ENCODE data around the gene HOXD10. TPM values are rescaled to one million over a fixed set of nuclear protein-coding genes. Genes with fewer than 3 reads are reported as not detected.

HOXD10 gene
- total and polyA plus RNA-seq, 2 of the 13 experiments (the other 11 are each of a cell fraction or from before 2014, with no cell fraction given), result not detected

DNA sequence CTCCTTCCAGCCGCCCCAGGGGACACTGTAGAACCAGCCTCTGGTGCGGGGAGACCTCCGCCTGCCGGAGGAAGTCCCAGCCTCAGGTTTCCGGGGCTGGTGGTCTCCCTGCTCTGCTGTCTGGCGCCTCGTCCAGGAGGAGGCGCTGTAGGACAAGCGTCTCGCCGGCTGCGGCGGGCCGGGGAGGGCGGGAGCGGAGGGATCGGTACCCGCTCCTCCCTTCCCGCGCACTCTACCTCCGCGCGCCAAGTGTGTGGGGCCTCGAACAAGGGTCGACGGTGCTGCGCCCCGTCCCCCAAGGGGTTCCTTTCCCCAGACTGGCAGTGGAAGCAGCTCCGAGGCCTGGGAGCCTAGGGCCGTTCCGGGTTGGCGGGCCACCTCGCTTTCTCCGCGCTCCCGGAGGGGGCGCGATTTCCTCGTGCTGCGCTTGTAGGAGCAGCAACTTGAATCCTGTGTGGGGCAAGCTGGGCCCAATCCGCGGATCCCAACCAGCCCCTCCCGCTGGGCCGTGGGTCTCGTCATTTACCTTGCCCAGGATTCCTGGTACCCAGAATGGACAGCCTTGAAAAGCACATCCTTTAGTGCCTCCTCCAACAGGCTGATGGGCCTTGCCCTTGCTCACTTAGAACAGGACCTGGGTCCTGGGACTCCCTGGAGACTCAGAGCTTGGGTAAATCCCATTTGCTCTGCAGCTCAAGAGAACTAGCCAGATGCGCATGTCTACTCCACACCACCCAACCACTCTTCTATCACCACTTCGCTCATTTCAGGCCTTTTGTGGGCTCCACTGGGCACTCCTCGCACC, 24.1 kb downstream of the HOXD10 start (continued):
- TF ChIP-seq, protein P1, sequence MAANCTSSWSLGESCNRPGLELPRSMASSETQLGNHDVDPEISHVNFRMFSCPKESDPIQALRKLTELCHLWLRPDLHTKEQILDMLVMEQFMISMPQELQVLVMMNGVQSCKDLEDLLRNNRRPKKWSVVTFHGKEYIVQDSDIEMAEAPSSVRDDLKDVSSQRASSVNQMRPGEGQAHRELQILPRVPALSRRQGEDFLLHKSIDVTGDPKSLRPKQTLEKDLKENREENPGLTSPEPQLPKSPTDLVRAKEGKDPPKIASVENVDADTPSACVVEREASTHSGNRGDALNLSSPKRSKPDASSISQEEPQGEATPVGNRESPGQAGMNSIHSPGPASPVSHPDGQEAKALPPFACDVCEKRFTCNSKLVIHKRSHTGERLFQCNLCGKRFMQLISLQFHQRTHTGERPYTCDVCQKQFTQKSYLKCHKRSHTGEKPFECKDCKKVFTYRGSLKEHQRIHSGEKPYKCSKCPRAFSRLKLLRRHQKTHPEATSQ (CRISPR knock-in tag; IDR thresholded peaks at IDR 0.05; ENCODE audit: borderline replicate concordance), result peak; percentile 8; the same call in 1 of the 2 replicates
- TF ChIP-seq, protein P2, sequence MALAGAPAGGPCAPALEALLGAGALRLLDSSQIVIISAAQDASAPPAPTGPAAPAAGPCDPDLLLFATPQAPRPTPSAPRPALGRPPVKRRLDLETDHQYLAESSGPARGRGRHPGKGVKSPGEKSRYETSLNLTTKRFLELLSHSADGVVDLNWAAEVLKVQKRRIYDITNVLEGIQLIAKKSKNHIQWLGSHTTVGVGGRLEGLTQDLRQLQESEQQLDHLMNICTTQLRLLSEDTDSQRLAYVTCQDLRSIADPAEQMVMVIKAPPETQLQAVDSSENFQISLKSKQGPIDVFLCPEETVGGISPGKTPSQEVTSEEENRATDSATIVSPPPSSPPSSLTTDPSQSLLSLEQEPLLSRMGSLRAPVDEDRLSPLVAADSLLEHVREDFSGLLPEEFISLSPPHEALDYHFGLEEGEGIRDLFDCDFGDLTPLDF (CRISPR knock-in tag; IDR thresholded peaks at IDR 0.05), result peak; percentile 42; the same call in 1 of the 2 replicates
- TF ChIP-seq ZNF468 (CRISPR knock-in tag; IDR thresholded peaks at IDR 0.05), result 0 out of 2 replicates have a peak, but pooled peaks have one; percentile 64
- no peak for TF ChIP-seq ZNF562 (CRISPR knock-in tag; IDR thresholded peaks at IDR 0.05; ENCODE audit: borderline replicate concordance)
- TF ChIP-seq, protein P3, sequence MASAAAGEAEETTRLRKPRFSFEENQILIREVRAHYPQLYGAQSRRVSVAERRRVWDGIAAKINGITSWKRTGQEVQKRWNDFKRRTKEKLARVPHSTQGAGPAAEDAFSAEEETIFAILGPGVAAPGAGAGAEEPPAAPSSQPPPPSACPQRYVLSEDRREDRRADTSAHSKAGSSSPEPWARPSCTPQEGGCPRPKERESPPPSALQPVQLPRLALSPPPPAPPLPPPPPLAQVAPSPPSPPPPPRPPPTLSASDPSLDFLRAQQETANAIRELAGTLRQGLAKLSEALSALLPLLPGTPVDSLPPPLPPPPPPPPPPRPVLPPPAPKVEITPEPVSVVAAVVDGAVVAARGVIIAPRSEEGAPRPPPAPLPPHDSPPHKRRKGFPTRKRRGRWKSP (CRISPR knock-in tag; IDR thresholded peaks at IDR 0.05), result peak; percentile 65; the same call in 1 of the 2 replicates
- TF ChIP-seq HNRNPL (IDR thresholded peaks at IDR 0.05; ENCODE audit: low read depth, low read length), result no peak
- no peak for TF ChIP-seq SAP130 (CRISPR knock-in tag; IDR thresholded peaks at IDR 0.05; ENCODE audit: low read depth)
- no peak for TF ChIP-seq ZSCAN9 (CRISPR knock-in tag; IDR thresholded peaks at IDR 0.05; ENCODE audit: borderline replicate concordance)
- peak; percentile 91; the same call in 1 of the 2 replicates for TF ChIP-seq NFKB2 (CRISPR knock-in tag; IDR thresholded peaks at IDR 0.05; ENCODE audit: borderline replicate concordance)
- TF ChIP-seq CREB1 (IDR thresholded peaks at IDR 0.05), result no peak
- no peak for TF ChIP-seq CREB1 (CRISPR knock-in tag; IDR thresholded peaks at IDR 0.05)
- TF ChIP-seq GPN1 (CRISPR knock-in tag; IDR thresholded peaks at IDR 0.05; ENCODE audit: borderline replicate concordance), result no peak
- 0 out of 2 replicates have a peak, but pooled peaks have one; percentile 82 for TF ChIP-seq ZNF343 (CRISPR knock-in tag; IDR thresholded peaks at IDR 0.05)
- TF ChIP-seq, protein P4, sequence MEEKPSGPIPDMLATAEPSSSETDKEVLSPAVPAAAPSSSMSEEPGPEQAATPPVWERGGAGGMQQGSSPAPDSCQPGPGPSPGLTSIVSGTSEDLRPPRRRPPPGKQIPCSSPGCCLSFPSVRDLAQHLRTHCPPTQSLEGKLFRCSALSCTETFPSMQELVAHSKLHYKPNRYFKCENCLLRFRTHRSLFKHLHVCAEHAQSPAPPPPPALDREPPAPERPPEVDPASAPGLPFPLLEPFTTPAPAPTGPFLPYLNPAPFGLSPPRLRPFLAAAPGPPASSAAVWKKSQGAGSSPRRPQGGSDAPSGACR (CRISPR knock-in tag; IDR thresholded peaks at IDR 0.05), result no peak
- TF ChIP-seq NPAS2 (CRISPR knock-in tag; IDR thresholded peaks at IDR 0.05; ENCODE audit: borderline replicate concordance), result no peak
- TF ChIP-seq, protein P5, sequence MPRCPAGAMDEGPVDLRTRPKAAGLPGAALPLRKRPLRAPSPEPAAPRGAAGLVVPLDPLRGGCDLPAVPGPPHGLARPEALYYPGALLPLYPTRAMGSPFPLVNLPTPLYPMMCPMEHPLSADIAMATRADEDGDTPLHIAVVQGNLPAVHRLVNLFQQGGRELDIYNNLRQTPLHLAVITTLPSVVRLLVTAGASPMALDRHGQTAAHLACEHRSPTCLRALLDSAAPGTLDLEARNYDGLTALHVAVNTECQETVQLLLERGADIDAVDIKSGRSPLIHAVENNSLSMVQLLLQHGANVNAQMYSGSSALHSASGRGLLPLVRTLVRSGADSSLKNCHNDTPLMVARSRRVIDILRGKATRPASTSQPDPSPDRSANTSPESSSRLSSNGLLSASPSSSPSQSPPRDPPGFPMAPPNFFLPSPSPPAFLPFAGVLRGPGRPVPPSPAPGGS (CRISPR knock-in tag; IDR thresholded peaks at IDR 0.05), result peak; percentile 83; the same call in 1 of the 2 replicates
- TF ChIP-seq SATB2 (CRISPR knock-in tag; IDR thresholded peaks at IDR 0.05), result no peak
- TF ChIP-seq ZNF292 (CRISPR knock-in tag; IDR thresholded peaks at IDR 0.05; ENCODE audit: borderline replicate concordance, low read depth), result no peak
- TF ChIP-seq NCOR1 (IDR thresholded peaks at IDR 0.05; ENCODE audit: borderline replicate concordance, low read length), result no peak
- peak; percentile 55; the same call in 1 of the 2 replicates for TF ChIP-seq MEIS2 (CRISPR knock-in tag; IDR thresholded peaks at IDR 0.05)
- no peak for TF ChIP-seq ZNF10 (CRISPR knock-in tag; IDR thresholded peaks at IDR 0.05; ENCODE audit: borderline replicate concordance, low read depth)
- TF ChIP-seq MED1 (CRISPR knock-in tag; IDR thresholded peaks at IDR 0.05), result 0 out of 2 replicates have a peak, but pooled peaks have one; percentile 14
- TF ChIP-seq, protein P6, sequence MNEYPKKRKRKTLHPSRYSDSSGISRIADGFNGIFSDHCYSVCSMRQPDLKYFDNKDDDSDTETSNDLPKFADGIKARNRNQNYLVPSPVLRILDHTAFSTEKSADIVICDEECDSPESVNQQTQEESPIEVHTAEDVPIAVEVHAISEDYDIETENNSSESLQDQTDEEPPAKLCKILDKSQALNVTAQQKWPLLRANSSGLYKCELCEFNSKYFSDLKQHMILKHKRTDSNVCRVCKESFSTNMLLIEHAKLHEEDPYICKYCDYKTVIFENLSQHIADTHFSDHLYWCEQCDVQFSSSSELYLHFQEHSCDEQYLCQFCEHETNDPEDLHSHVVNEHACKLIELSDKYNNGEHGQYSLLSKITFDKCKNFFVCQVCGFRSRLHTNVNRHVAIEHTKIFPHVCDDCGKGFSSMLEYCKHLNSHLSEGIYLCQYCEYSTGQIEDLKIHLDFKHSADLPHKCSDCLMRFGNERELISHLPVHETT (CRISPR knock-in tag; conservative IDR thresholded peaks at IDR 0.05), result no peak; the same call in 1 of the 2 replicates

Measured in HepG2 (cell line).